ENCODE results near the gene SORCS2.

The SORCS2 gene

DNA sequence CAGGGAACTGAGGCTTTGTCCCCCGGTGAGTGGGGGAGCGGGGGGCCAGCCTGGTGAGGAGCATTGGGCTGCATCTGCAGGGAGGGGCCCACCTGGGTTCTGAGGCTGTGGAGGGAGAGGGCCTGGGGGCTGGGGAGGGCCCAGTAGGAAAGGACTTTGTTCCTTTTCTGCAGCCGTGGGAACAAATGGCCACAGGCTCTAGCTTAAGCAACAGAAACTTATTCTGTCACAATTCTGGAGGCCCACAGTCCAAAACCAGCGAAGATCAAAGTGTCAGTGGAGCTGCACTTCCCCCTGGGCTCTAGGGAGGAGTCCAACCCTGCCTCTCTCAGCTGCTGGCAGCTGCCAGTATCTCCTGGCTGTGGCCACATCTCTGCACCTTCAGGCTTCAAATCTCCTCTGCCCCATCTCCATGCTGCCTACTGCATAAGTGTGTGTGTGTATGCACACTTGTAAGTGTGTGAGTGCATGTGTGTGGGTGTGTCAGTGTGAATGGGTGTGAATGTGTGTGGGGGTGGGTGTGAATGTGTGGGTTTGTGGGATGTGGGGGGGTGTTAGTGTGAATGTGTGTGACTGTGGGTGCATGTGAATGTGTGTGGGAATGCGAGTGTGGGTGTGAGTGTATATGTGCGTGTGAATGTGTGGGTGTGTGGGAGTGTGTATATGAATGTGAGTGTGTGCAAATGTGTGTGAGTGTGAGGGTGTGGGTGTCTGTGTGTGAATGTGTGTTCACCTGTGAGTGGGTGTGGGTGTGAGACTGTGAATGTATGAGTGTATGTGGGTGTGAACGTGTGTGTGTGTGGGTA, 446.8 kb downstream of the SORCS2 start:
- DNase-seq (ENCODE audit: low spot score), result no peak

GRCh38 chr4:7640136-7640535, 447.8 kb downstream of the SORCS2 start:
- no peak for DNase-seq (ENCODE audit: low spot score)

DNA sequence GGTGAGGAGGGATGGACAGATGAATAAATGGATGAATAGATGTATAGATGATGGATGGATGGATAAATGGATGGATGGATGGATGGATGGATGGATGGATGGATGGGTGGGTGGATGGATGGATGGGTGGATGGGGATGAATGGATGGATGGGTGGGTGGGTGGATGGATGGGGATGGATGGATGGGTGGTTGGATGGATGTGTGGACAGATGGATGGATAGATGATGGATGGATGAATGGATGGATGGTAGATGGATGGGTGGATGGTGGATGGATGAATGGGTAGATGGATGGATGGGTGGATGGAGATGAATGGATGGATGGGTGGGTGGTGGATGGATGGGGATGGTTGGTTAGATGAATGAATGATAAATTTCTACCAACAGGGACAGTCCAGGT, 449.4 kb downstream of the SORCS2 start:
- DNase-seq (ENCODE audit: low spot score), result no peak

DNA sequence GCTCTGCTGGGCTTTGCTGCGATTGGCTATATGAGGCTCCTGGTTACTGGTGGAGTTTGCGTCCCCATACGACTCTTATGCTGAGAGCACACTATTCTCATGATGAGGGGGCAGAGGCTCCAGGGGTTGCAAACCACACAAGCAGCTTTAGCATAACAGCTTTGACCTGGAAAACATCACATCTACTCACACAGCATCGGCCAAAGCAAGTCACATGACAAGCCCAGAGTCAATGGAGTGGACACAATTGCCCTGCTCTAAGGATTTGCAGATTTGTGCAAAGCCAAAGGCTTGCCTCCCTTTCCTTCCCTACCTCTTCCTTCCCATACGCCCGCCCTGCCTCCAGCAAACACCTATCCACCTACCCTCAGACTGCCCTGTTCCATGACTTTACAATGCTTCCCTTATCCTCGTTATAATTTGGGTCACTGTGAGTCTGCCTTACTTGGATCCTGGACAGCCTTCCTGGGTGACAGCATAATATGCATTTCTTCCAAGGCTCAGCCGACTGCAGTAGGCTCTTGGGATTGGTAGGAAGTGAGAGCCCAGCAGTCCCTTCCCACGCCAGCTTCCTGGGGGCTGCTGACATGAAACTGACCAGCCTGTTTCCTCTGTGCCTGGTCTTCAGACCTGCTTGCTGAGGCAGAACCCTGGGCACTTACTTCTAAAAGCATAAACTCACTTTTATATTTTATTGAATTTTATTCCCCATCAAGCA, 450.6 kb downstream of the SORCS2 start:
- no peak for DNase-seq (ENCODE audit: low spot score)

GRCh38 chr4:7645158-7645557, 452.8 kb downstream of the SORCS2 start:
- no peak for DNase-seq (ENCODE audit: low spot score)

DNA sequence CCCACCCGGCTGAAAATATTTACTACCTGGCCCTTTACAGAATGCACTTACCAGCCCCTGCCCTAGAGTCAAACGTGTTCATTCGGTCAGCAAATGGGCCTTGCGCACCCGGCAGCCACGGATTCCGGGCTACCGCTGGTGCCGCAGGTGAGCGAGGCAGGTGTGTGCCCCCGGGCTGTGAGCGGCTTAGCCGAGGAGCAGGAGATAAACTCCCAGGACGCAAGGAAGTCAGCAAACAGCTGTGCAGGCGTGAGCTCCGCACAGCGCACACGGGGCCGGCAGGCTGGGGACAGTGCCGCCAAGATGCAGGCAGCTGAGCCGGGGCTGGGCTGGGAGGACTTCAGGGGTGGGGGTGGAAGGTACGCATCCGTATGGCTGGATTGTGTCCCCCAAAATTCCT, 453.6 kb downstream of the SORCS2 start:
- DNase-seq (ENCODE audit: low spot score), result no peak

GRCh38 chr4:7646384-7647061, 454.2 kb downstream of the SORCS2 start:
- DNase-seq (ENCODE audit: low spot score), result no peak

- no peak for DNase-seq (ENCODE audit: low spot score)
Observed at GRCh38 chr4:7647186-7647585, 454.8 kb downstream of the SORCS2 start.

DNA sequence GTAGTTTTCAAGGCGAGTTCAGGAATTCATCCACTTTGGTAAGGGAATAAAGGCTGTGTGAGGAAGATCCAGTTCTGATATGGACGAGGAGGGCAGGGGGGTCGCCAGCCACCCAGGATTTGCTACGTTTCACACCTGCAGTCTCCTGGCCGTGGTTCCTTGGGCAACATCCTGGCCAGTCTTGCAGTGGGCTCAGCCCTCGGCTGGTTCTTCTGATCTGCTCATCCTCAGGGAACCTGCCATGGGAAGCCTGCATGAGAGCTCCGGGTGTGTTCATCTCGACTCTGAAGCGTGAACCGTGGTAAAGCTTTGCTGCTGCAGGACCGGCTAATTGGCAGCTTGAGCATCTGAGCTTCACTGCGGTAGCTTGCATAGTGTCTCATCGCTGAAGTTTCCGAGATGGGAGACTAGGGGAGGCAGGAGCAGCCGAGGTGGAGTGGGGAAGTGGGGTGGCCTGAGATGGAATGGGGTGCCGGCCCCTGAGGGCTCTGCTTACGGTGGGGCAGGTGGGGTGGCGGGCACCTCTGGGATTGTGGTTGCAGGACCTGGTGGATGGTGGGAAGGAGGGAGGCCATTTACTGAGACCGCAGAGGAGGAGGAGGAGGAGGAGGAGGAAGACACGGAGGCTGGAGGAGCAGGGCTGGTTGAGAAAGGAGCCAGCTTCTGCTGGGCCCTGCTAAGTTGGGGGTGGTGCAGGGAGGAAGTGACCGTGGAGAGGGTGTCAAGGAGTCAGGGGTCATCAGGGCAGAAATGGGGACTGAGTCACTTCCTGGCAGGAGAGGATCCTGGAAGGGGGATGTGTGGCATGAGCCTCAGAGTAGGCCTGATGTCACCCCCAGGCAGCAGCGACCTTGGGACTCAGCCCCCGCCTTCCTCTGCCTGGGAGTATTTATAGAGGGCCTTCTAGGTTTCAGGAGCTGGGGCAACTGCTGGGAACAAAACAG, 455.5 kb downstream of the SORCS2 start:
- DNase-seq (ENCODE audit: low spot score), result no peak

GRCh38 chr4:7648544-7649395, 456.4 kb downstream of the SORCS2 start:
- DNase-seq (ENCODE audit: low spot score), result no peak

DNA sequence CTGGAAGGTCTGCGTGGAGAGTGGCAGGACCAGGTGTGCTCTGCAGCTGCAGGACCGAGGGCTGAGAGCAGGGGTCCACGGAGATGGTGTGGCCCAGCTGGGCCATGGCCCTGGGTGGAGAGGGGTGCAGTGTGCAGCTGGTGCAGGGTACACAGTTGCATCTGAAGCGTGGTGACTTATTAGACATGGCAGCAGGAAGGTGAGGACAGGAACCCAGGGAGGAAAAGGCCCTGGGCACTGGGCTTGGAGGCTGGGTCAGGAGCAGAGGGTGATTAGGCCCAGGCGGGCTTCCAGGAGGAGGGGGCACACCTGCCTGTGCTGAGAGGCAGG, 457.0 kb downstream of the SORCS2 start:
- no peak for DNase-seq (ENCODE audit: low spot score)

- DNase-seq (ENCODE audit: low spot score), result no peak
Observed at GRCh38 chr4:7649741-7650531, 457.6 kb downstream of the SORCS2 start.

DNA sequence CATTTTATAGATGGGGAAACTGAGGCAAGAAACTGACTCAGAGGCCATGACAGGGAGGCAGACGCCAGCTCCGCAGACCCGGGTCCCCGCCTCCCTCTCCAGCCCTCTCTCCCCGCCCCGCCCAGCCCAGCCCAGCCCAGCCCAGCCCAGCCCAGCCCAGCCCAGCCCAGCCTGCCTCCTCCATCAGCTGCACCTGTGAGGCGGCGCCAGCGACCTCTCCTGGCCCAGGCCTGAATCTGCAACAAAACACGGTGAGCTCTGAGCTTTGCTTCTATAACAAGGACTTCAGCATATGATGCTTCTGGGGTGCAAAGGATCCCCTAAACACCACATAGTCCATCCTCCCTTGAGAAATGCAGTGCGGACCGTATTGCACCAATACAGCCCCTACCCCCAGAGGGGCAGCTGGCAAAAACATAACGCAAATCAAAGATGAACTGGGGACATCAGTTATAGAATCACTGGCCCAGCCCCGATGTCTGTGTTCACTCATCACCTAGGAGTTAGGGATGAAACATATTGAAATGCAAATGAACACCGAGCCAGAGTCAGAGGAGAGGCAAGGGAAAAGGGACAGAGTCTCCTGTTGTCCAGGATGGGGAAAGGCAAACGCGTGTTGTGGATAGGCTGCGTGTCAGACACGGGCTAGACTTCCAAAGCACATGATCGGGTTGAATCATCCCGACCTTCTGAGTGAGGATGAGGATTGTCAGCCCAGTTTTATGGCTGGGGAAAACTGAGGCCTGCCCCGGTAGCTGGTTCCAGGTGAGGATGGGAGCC, 458.5 kb downstream of the SORCS2 start:
- no peak for DNase-seq (ENCODE audit: low spot score)

DNA sequence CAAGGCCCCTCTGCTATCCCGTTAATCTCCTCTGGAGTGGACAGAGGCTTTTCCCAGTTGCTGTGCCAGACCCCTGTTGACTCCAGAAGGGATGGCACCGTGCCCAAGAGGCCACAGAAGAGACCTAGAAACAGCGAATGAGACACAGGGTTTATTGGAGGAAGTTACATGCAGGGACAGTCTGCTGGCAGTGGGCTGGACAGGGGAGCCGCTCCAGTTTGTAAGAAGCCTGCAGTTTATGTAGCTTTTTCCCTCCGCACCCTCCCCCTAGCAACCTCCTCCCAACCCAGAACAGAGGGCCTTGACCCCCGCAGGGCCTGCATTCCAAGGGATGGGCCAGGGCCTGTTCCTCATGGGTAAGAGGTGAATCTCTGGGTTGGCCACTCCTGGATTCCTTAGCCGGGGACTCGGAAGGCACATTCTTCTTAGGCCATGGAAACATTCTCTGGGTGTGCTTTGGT, 459.2 kb downstream of the SORCS2 start:
- no peak for DNase-seq (ENCODE audit: low spot score)

- DNase-seq (ENCODE audit: low spot score), result no peak
Observed at GRCh38 chr4:7652006-7652405, 459.7 kb downstream of the SORCS2 start.

GRCh38 chr4:7652451-7652881, 460.1 kb downstream of the SORCS2 start:
- DNase-seq (ENCODE audit: low spot score), result no peak

DNA sequence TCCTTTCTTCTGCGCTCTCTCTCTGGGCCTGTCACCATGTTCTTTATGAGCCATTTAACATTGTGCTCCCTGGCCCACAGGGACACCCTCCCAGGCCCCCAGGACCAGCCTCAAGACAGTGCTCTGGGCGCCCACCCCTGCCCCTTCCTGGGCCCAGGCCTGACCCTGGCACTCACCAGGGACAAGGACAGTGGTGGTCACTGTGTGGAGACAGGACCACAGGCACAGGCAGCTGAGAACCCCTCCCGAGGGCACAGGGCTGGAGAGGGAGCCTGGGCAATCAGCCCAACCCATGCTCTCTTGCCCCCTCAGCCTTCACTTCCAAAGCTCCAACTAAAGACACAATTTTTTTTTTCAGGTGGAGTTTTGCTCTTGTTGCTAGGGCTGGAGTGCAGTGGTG, 460.6 kb downstream of the SORCS2 start:
- no peak for DNase-seq (ENCODE audit: low spot score)

DNA sequence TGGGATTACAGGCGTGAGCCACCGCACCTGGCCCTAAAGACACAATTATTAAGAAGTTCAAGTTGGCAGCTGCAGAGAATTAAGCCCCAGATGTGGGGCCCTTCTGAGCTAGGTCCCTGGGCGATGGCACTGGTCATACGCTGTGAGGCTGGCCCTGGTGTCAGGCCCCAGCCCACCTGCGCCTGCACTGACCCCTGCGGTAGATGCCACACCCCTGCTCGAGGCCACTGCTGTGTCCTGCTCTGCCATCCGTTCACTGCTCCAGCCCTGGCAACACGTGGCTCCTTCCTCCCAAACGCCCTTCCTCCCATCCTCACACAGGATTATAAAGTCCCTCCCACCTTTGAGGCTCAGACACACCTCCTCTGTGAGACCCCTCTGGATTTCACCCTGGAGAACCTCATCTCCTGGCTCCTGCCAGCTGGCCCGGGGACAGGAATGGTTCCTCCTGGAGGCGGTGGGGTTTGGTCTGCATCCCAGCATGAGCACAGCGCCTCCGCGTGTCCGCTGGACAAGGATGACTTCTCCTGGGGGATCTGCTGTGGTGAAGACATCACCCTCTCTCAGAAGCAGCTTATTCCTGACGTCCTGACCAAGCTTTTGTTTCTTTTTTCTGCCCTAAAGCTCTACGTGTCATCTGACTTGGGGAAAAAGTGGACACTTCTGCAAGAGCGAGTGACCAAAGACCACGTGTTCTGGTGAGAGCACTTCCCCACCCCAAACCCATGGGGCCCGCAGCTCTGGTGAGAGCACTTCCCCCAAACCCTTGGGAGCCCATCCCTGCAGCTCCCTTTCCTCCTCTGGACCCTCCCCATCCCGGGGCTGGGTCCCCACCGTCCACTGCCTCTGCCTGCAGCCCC, 461.4 kb downstream of the SORCS2 start:
- DNase-seq (ENCODE audit: low spot score), result no peak

All from germinal center (tissue), 1 donor.